Neural cell (in vitro differentiated cells): Measurements from ENCODE around the gene ERMN. TPM values are rescaled to one million over a fixed set of nuclear protein-coding genes. Genes with fewer than 3 reads are reported as not detected.

Experiments
- H2AFZ ChIP-seq: fragments of 200-600, 300-800 bp; sonication (generic), shearing (Covaris generic); 2 replicates; pipeline ENCODE4 v1.6.0; 2014; ENCODE audit warnings: low read depth, mild to moderate bottlenecking, antibody characterized with exemption, low read length, moderate library complexity
- H3F3A ChIP-seq: fragments of 200-600 bp; shearing (Covaris generic); 2 replicates; pipeline ENCODE4 v1.6.1; 2016; ENCODE audit warnings: mild to moderate bottlenecking, moderate library complexity, mixed read lengths, antibody characterized with exemption, low read length; ENCODE audit not compliant: insufficient read depth, poor library complexity, severe bottlenecking
- H3K27ac ChIP-seq: fragments of 200-600, 300-800 bp; sonication (generic), shearing (Covaris generic); 2 replicates; pipeline ENCODE4 v1.5.1; 2014; ENCODE audit warnings: mild to moderate bottlenecking, low read length, moderate library complexity
- H3K27me3 ChIP-seq: fragments of 300-800, 200-600 bp; sonication (generic), shearing (Covaris generic); 2 replicates; pipeline ENCODE4 v1.6.0; 2014; ENCODE audit warnings: mild to moderate bottlenecking, low read depth, low read length, moderate library complexity; ENCODE audit not compliant: insufficient read depth
- H3K36me3 ChIP-seq: fragments of 300-800, 200-600 bp; sonication (generic), shearing (Covaris generic); 2 replicates; pipeline ENCODE4 v1.5.1; 2014; ENCODE audit warnings: mild to moderate bottlenecking, antibody characterized with exemption, low read length, moderate library complexity; ENCODE audit not compliant: insufficient read depth
- H3K4me2 ChIP-seq: fragments of 300-800, 200-600 bp; sonication (generic), shearing (Covaris generic); 2 replicates; pipeline ENCODE4 v1.6.0; 2014; ENCODE audit warnings: mild to moderate bottlenecking, low read length
- H3K4me3 ChIP-seq: fragments of 300-800, 200-600 bp; sonication (generic), shearing (Covaris generic); 2 replicates; pipeline ENCODE4 v1.5.1; 2014; ENCODE audit warnings: mild to moderate bottlenecking, low read length, moderate library complexity
- H3K79me2 ChIP-seq: fragments of 200-600 bp; shearing (Covaris generic); replicated peaks from 2 replicates; pipeline ENCODE4 v1.6.0; 2014; ENCODE audit warnings: mild to moderate bottlenecking, low read length, moderate library complexity; ENCODE audit not compliant: insufficient read depth
- H3K9ac ChIP-seq: fragments of 300-800, 200-600 bp; sonication (generic), shearing (Covaris generic); 2 replicates; pipeline ENCODE4 v1.6.1; 2016; ENCODE audit warnings: mild to moderate bottlenecking, low read length, mixed read lengths
- H3K9me2 ChIP-seq: fragments of 200-600 bp; shearing (Covaris generic); 2 replicates; pipeline ENCODE4 v1.6.1; 2016; ENCODE audit warnings: mild to moderate bottlenecking, low read length, mixed read lengths; ENCODE audit not compliant: insufficient read depth
- H3K9me3 ChIP-seq: fragments of 200-600, 300-800 bp; sonication (generic), shearing (Covaris generic); 2 replicates; pipeline ENCODE4 v1.6.1; 2016; ENCODE audit warnings: mild to moderate bottlenecking, mixed run types, low read length, moderate library complexity, mixed read lengths
- H4K20me1 ChIP-seq: fragments of 200-600 bp; shearing (Covaris generic); 2 replicates; pipeline ENCODE4 v1.6.1; 2016; ENCODE audit warnings: mild to moderate bottlenecking, mixed run types; ENCODE audit not compliant: insufficient read depth
- EP300 ChIP-seq: fragments of 450-650 bp; conservative IDR thresholded peaks from 2 replicates; pipeline ENCODE4 v1.6.1; 2014; ENCODE audit warnings: antibody characterized with exemption, mild to moderate bottlenecking, moderate library complexity; ENCODE audit not compliant: poor library complexity, severe bottlenecking
- EZH2 ChIP-seq: fragments of 200-600, 300-800 bp; shearing (Covaris generic), sonication (generic); IDR thresholded peaks from 2 replicates; pipeline ENCODE4 v1.6.1; 2014; ENCODE audit warnings: antibody characterized with exemption, low read length, borderline replicate concordance, mild to moderate bottlenecking; ENCODE audit not compliant: insufficient read depth, poor library complexity, severe bottlenecking
- MXI1 ChIP-seq: fragments of 450-650 bp; conservative IDR thresholded peaks from 2 replicates; pipeline ENCODE4 v1.6.1; 2014; ENCODE audit warnings: antibody characterized with exemption, mild to moderate bottlenecking; ENCODE audit not compliant: poor library complexity, severe bottlenecking
- POLR2AphosphoS5 ChIP-seq: IDR thresholded peaks from 2 replicates; pipeline ENCODE4 v1.6.1; 2012
- RAD21 ChIP-seq: fragments of 450-650 bp; conservative IDR thresholded peaks from 2 replicates; pipeline ENCODE4 v1.6.1; 2014; ENCODE audit warnings: antibody characterized with exemption, mild to moderate bottlenecking, moderate library complexity
- SMC3 ChIP-seq: fragments of 450-650 bp; conservative IDR thresholded peaks from 2 replicates; pipeline ENCODE4 v1.6.1; 2014; ENCODE audit warnings: antibody characterized with exemption, mild to moderate bottlenecking, moderate library complexity; ENCODE audit not compliant: poor library complexity
- TAF1 ChIP-seq: IDR thresholded peaks from 2 replicates; pipeline ENCODE4 v1.6.1; 2012; ENCODE audit warnings: low read depth
- polyA plus RNA-seq: library from polyadenylated mRNA; depleted of rRNA; stranded (reverse); fragments of >200 nt; gene quantifications from 2 replicates; pipeline ENCODE4 v1.2.3, GENCODE V29; 2014
- TF ChIP-seq, protein P1 (sequence below): fragments of 450-650 bp; IDR thresholded peaks from 2 replicates; pipeline ENCODE4 v1.5.1; 2014; ENCODE audit warnings: antibody characterized with exemption, mild to moderate bottlenecking, moderate library complexity; ENCODE audit not compliant: poor library complexity, severe bottlenecking
- TF ChIP-seq, protein P2 (sequence below): IDR thresholded peaks from 2 replicates; pipeline ENCODE4 v1.6.1; 2012; ENCODE audit warnings: borderline replicate concordance

The ERMN gene
- polyA plus RNA-seq, 1 donor from 2014 or later = not detected

DNA sequence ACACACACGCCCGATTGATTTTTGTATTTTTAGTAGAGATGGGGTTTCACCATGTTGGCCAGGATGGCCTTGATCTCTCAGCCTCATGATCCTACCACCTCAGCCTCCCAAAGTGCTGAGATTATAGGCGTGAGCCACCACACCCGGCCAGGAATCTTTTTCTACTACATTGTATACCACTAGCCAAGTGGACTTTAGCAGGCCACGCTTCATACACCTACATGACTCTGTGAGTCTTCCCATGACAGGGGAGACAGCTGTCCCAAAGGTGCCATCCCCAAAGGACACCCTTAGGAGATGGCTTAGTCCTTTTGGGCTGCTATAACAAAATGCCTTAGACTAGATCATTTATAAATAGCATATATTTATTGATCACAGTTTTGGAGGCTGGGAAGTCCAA lies 32.8 kb downstream of the ERMN start:
- Histone ChIP-seq H3K9me3 (no peaks in the 10 kb centered on the region), H3K27me3 (no peaks in the 10 kb centered on the region)

DNA sequence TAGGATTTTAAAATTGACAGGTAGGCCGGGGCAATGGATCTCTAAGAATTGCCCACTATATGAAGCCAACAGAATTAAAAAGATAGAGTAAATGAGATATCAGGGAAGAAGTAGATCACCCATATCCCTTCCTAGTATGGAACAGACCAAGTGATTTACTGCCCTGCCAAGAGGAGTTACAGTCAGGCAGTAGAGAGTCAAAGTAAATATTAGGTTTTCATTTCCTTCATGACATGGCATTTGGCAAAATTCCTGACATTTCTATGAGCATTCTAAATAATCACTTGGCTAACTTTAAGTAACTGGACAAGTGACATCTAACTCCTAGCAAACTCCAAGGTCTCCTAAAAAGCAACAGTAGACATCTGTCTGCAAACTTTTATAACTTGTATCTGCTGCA lies 34.6 kb downstream of the ERMN start:
- no peaks in the 10 kb centered on the region for H3K79me2 ChIP-seq
- H3F3A ChIP-seq = no peaks in the 10 kb centered on the region
- H3K27ac ChIP-seq = no peak overlapping the region
- H3K9me3 ChIP-seq = no peaks in the 10 kb centered on the region
- H2AFZ ChIP-seq = no peak overlapping the region
- no peak for TF ChIP-seq POLR2AphosphoS5
- H3K9me2 ChIP-seq = no peaks in the 10 kb centered on the region
- no peaks in the 10 kb centered on the region for H4K20me1 ChIP-seq
- H3K36me3 ChIP-seq = no peaks in the 10 kb centered on the region
- H3K27me3 ChIP-seq = no peaks in the 10 kb centered on the region
- H3K4me2 ChIP-seq = no peak overlapping the region
- no peak overlapping the region for H3K9ac ChIP-seq
- no peak overlapping the region for H3K4me3 ChIP-seq

More for the DNA sequence above, 32.8 kb downstream of the ERMN start:
- Histone ChIP-seq H3K27ac (no peak overlapping the region), H3K4me3 (no peak overlapping the region), H3K36me3 (no peaks in the 10 kb centered on the region), H3K9me2 (no peaks in the 10 kb centered on the region), H3K79me2 (no peaks in the 10 kb centered on the region), H3F3A (no peaks in the 10 kb centered on the region), H3K9ac (no peak overlapping the region), H3K4me2 (no peak overlapping the region), H2AFZ (no peak overlapping the region), H4K20me1 (no peaks in the 10 kb centered on the region)
- no peak for TF ChIP-seq MXI1
- TF ChIP-seq RAD21 = no peak
- TF ChIP-seq, protein P1, sequence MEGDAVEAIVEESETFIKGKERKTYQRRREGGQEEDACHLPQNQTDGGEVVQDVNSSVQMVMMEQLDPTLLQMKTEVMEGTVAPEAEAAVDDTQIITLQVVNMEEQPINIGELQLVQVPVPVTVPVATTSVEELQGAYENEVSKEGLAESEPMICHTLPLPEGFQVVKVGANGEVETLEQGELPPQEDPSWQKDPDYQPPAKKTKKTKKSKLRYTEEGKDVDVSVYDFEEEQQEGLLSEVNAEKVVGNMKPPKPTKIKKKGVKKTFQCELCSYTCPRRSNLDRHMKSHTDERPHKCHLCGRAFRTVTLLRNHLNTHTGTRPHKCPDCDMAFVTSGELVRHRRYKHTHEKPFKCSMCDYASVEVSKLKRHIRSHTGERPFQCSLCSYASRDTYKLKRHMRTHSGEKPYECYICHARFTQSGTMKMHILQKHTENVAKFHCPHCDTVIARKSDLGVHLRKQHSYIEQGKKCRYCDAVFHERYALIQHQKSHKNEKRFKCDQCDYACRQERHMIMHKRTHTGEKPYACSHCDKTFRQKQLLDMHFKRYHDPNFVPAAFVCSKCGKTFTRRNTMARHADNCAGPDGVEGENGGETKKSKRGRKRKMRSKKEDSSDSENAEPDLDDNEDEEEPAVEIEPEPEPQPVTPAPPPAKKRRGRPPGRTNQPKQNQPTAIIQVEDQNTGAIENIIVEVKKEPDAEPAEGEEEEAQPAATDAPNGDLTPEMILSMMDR = no peak

DNA sequence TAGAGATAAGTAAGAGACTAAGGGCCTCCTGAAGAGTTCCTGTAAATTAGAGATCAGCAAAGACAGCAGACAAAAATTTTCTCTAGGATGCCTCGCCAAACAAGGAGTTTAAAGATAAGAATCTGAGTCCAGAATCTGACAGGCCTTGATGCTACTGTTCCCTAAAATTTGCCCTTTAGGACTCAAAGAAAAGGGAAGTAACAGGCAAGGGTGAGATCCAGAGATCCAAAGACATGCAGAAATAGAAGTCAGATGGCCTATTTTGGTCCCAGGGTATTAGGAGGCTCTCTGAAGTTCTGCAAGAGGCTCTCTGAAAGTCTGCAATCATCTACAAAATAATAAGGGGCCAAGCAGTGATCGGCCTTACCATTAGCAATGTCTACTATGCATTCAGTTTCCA lies 35.1 kb downstream of the ERMN start:
- TF ChIP-seq SMC3 (no peak), EZH2 (no peak), MXI1 (no peak), EP300 (no peak), POLR2AphosphoS5 (no peak), TAF1 (no peak), RAD21 (no peak)
- TF ChIP-seq, protein P1 = no peak
- TF ChIP-seq, protein P2, sequence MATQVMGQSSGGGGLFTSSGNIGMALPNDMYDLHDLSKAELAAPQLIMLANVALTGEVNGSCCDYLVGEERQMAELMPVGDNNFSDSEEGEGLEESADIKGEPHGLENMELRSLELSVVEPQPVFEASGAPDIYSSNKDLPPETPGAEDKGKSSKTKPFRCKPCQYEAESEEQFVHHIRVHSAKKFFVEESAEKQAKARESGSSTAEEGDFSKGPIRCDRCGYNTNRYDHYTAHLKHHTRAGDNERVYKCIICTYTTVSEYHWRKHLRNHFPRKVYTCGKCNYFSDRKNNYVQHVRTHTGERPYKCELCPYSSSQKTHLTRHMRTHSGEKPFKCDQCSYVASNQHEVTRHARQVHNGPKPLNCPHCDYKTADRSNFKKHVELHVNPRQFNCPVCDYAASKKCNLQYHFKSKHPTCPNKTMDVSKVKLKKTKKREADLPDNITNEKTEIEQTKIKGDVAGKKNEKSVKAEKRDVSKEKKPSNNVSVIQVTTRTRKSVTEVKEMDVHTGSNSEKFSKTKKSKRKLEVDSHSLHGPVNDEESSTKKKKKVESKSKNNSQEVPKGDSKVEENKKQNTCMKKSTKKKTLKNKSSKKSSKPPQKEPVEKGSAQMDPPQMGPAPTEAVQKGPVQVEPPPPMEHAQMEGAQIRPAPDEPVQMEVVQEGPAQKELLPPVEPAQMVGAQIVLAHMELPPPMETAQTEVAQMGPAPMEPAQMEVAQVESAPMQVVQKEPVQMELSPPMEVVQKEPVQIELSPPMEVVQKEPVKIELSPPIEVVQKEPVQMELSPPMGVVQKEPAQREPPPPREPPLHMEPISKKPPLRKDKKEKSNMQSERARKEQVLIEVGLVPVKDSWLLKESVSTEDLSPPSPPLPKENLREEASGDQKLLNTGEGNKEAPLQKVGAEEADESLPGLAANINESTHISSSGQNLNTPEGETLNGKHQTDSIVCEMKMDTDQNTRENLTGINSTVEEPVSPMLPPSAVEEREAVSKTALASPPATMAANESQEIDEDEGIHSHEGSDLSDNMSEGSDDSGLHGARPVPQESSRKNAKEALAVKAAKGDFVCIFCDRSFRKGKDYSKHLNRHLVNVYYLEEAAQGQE = no peak
- no peaks in the 10 kb centered on the region for H3K27me3 ChIP-seq
- H3K9me3 ChIP-seq = no peaks in the 10 kb centered on the region
- H4K20me1 ChIP-seq = no peaks in the 10 kb centered on the region
- H2AFZ ChIP-seq = no peak overlapping the region
- no peak overlapping the region for H3K4me2 ChIP-seq
- H3K4me3 ChIP-seq = no peak overlapping the region
- H3K9me2 ChIP-seq = no peaks in the 10 kb centered on the region
- no peak overlapping the region for H3K9ac ChIP-seq
- H3F3A ChIP-seq = no peaks in the 10 kb centered on the region
- H3K36me3 ChIP-seq = no peaks in the 10 kb centered on the region
- H3K27ac ChIP-seq = no peak overlapping the region
- H3K79me2 ChIP-seq = no peaks in the 10 kb centered on the region
